ENCODE measurements around the gene GLYATL3. TPM values are rescaled to one million over a fixed set of nuclear protein-coding genes. Genes with fewer than 3 reads are reported as not detected.

Gene GLYATL3
- total and polyA plus RNA-seq, 4 donors = not detected

- ATAC-seq (ENCODE audit: low FRiP score) (no peak), DNase-seq (no peak)
- no peaks in the 10 kb centered on the region for H3K36me3 ChIP-seq (ENCODE audit: control insufficient read depth in 1 of 2, insufficient read depth in 2 of 2, low read length in 1 of 2)
- no peaks in the 10 kb centered on the region for H3K4me1 ChIP-seq (ENCODE audit: control insufficient read depth in 1 of 2, insufficient read depth in 2 of 2, low read length in 2 of 2)
- intact Hi-C loops (cut with DNase I) = no loop called here
- H3K9me3 ChIP-seq (ENCODE audit: control insufficient read depth, low read length) = no peaks in the 10 kb centered on the region
- peaks cover 0 to 1% of the 10 kb centered on the region in 2 donors for H3K27me3 ChIP-seq (ENCODE audit: control insufficient read depth in 1 of 2, insufficient read depth in 2 of 2, low read length in 1 of 2)
- H3K4me3 ChIP-seq (ENCODE audit: low read length in 2 of 2) = no peak overlapping the region
- H3K27ac ChIP-seq (ENCODE audit: low read depth in 1 of 2, low read length in 2 of 2) = no peak overlapping the region
Measured at GRCh38 chr6:49556429-49556837, 56.7 kb downstream of the GLYATL3 start.

- intact Hi-C loops (cut with DNase I) = no loop called here
- DNase-seq (no peak), ATAC-seq (ENCODE audit: low FRiP score) (no peak)
- Histone ChIP-seq H3K36me3 (ENCODE audit: control insufficient read depth in 1 of 2, insufficient read depth in 2 of 2, low read length in 1 of 2) (no peaks in the 10 kb centered on the region), H3K9me3 (ENCODE audit: control insufficient read depth, low read length) (no peaks in the 10 kb centered on the region), H3K4me3 (ENCODE audit: low read length in 2 of 2) (no peak overlapping the region), H3K27me3 (ENCODE audit: control insufficient read depth in 1 of 2, insufficient read depth in 2 of 2, low read length in 1 of 2) (peaks cover 0 to 1% of the 10 kb centered on the region in 2 donors), H3K27ac (ENCODE audit: low read depth in 1 of 2, low read length in 2 of 2) (no peak overlapping the region), H3K4me1 (ENCODE audit: control insufficient read depth in 1 of 2, insufficient read depth in 2 of 2, low read length in 2 of 2) (no peaks in the 10 kb centered on the region)
- WGBS, 2 donors = 86 to 88% methylated on average over 3 of the region's 3 CpGs
Measured at GRCh38 chr6:49557177-49557576, 57.5 kb downstream of the GLYATL3 start.

- Histone ChIP-seq H3K27ac (ENCODE audit: low read depth in 1 of 2, low read length in 2 of 2) (no peak overlapping the region), H3K9me3 (ENCODE audit: control insufficient read depth, low read length) (no peaks in the 10 kb centered on the region), H3K27me3 (ENCODE audit: control insufficient read depth in 1 of 2, insufficient read depth in 2 of 2, low read length in 1 of 2) (peaks cover 0 to 1% of the 10 kb centered on the region in 2 donors), H3K36me3 (ENCODE audit: control insufficient read depth in 1 of 2, insufficient read depth in 2 of 2, low read length in 1 of 2) (no peaks in the 10 kb centered on the region), H3K4me3 (ENCODE audit: low read length in 2 of 2) (no peak overlapping the region), H3K4me1 (ENCODE audit: control insufficient read depth in 1 of 2, insufficient read depth in 2 of 2, low read length in 2 of 2) (no peaks in the 10 kb centered on the region)
- ATAC-seq (ENCODE audit: low FRiP score) = no peak
- intact Hi-C loops (cut with DNase I) = no loop called here
- DNase-seq = no peak
Measured at GRCh38 chr6:49558238-49558637, 58.5 kb downstream of the GLYATL3 start.

- no peak for DNase-seq
- Histone ChIP-seq H3K27me3 (ENCODE audit: control insufficient read depth in 1 of 2, insufficient read depth in 2 of 2, low read length in 1 of 2) (peaks cover 0 to 1% of the 10 kb centered on the region in 2 donors), H3K27ac (ENCODE audit: low read depth in 1 of 2, low read length in 2 of 2) (no peak overlapping the region), H3K4me1 (ENCODE audit: control insufficient read depth in 1 of 2, insufficient read depth in 2 of 2, low read length in 2 of 2) (no peaks in the 10 kb centered on the region), H3K9me3 (ENCODE audit: control insufficient read depth, low read length) (no peaks in the 10 kb centered on the region), H3K36me3 (ENCODE audit: control insufficient read depth in 1 of 2, insufficient read depth in 2 of 2, low read length in 1 of 2) (no peaks in the 10 kb centered on the region), H3K4me3 (ENCODE audit: low read length in 2 of 2) (no peak overlapping the region)
- WGBS, 2 donors = 33 to 50% methylated on average over 5 of the region's 5 CpGs
- intact Hi-C loops (cut with DNase I) = no loop called here
- no peak for ATAC-seq (ENCODE audit: low FRiP score)
Measured at GRCh38 chr6:49563006-49563886, 63.5 kb downstream of the GLYATL3 start.

- ATAC-seq (ENCODE audit: low FRiP score) = no peak
- no peak overlapping the region for H3K27ac ChIP-seq (ENCODE audit: low read depth in 1 of 2, low read length in 2 of 2)
Measured at GRCh38 chr6:49564552-49564951, 64.8 kb downstream of the GLYATL3 start.

GRCh38 chr6:49565261-49565660 is 65.5 kb downstream of the GLYATL3 start:
- no peak for ATAC-seq (ENCODE audit: low FRiP score)
- Histone ChIP-seq H3K27me3 (ENCODE audit: control insufficient read depth in 1 of 2, insufficient read depth in 2 of 2, low read length in 1 of 2) (peaks cover 0 to 1% of the 10 kb centered on the region in 2 donors), H3K4me1 (ENCODE audit: control insufficient read depth in 1 of 2, insufficient read depth in 2 of 2, low read length in 2 of 2) (peaks cover 0 to 2% of the 10 kb centered on the region in 2 donors), H3K9me3 (ENCODE audit: control insufficient read depth, low read length) (no peaks in the 10 kb centered on the region), H3K4me3 (ENCODE audit: low read length in 2 of 2) (no peak overlapping the region), H3K36me3 (ENCODE audit: control insufficient read depth in 1 of 2, insufficient read depth in 2 of 2, low read length in 1 of 2) (no peaks in the 10 kb centered on the region), H3K27ac (ENCODE audit: low read depth in 1 of 2, low read length in 2 of 2) (no peak overlapping the region)
- DNase-seq = no peak
- WGBS, 2 donors = 34 to 45% methylated on average over 2 of the region's 2 CpGs
- intact Hi-C loops (cut with DNase I) = no loop called here

More at GRCh38 chr6:49564552-49564951, 64.8 kb downstream of the GLYATL3 start:
- peaks cover 0 to 1% of the 10 kb centered on the region in 2 donors for H3K27me3 ChIP-seq (ENCODE audit: control insufficient read depth in 1 of 2, insufficient read depth in 2 of 2, low read length in 1 of 2)
- no peak overlapping the region for H3K4me3 ChIP-seq (ENCODE audit: low read length in 2 of 2)
- 67 to 70% methylated on average over 1 of the region's 1 CpG for WGBS, 2 donors
- H3K9me3 ChIP-seq (ENCODE audit: control insufficient read depth, low read length) = no peaks in the 10 kb centered on the region
- H3K36me3 ChIP-seq (ENCODE audit: control insufficient read depth in 1 of 2, insufficient read depth in 2 of 2, low read length in 1 of 2) = no peaks in the 10 kb centered on the region
- no peak for DNase-seq
- H3K4me1 ChIP-seq (ENCODE audit: control insufficient read depth in 1 of 2, insufficient read depth in 2 of 2, low read length in 2 of 2) = no peaks in the 10 kb centered on the region
- intact Hi-C loops (cut with DNase I) = no loop called here

- no peak overlapping the region for H3K27ac ChIP-seq (ENCODE audit: low read depth in 1 of 2, low read length in 2 of 2)
- WGBS, 2 donors = 78 to 80% methylated on average over 10 of the region's 10 CpGs
- no peak for ATAC-seq (ENCODE audit: low FRiP score)
- DNase-seq = no peak
- H3K4me1 ChIP-seq (ENCODE audit: control insufficient read depth in 1 of 2, insufficient read depth in 2 of 2, low read length in 2 of 2) = peaks cover 0 to 3% of the 10 kb centered on the region in 2 donors
- no peaks in the 10 kb centered on the region for H3K9me3 ChIP-seq (ENCODE audit: control insufficient read depth, low read length)
- H3K36me3 ChIP-seq (ENCODE audit: control insufficient read depth in 1 of 2, insufficient read depth in 2 of 2, low read length in 1 of 2) = no peaks in the 10 kb centered on the region
- peaks cover 0 to 1% of the 10 kb centered on the region in 2 donors for H3K27me3 ChIP-seq (ENCODE audit: control insufficient read depth in 1 of 2, insufficient read depth in 2 of 2, low read length in 1 of 2)
- no peak overlapping the region for H3K4me3 ChIP-seq (ENCODE audit: low read length in 2 of 2)
- intact Hi-C loops (cut with DNase I) = no loop called here
Measured at GRCh38 chr6:49565855-49566254, 66.1 kb downstream of the GLYATL3 start.

- Histone ChIP-seq H3K9me3 (ENCODE audit: control insufficient read depth, low read length) (no peaks in the 10 kb centered on the region), H3K27me3 (ENCODE audit: control insufficient read depth in 1 of 2, insufficient read depth in 2 of 2, low read length in 1 of 2) (no peaks in the 10 kb centered on the region), H3K36me3 (ENCODE audit: control insufficient read depth in 1 of 2, insufficient read depth in 2 of 2, low read length in 1 of 2) (no peaks in the 10 kb centered on the region), H3K4me3 (ENCODE audit: low read length in 2 of 2) (no peak overlapping the region), H3K4me1 (ENCODE audit: control insufficient read depth in 1 of 2, insufficient read depth in 2 of 2, low read length in 2 of 2) (peaks cover 0 to 3% of the 10 kb centered on the region in 2 donors), H3K27ac (ENCODE audit: low read depth in 1 of 2, low read length in 2 of 2) (no peak overlapping the region)
- WGBS, 2 donors = 4 to 17% methylated on average over 6 of the region's 6 CpGs
- DNase-seq (no peak), ATAC-seq (ENCODE audit: low FRiP score) (no peak)
- intact Hi-C loops (cut with DNase I) = no loop called here
Measured at GRCh38 chr6:49570474-49571079, 70.9 kb downstream of the GLYATL3 start.

- Histone ChIP-seq H3K36me3 (ENCODE audit: control insufficient read depth in 1 of 2, insufficient read depth in 2 of 2, low read length in 1 of 2) (no peaks in the 10 kb centered on the region), H3K4me3 (ENCODE audit: low read length in 2 of 2) (no peak overlapping the region), H3K9me3 (ENCODE audit: control insufficient read depth, low read length) (no peaks in the 10 kb centered on the region), H3K4me1 (ENCODE audit: control insufficient read depth in 1 of 2, insufficient read depth in 2 of 2, low read length in 2 of 2) (no peaks in the 10 kb centered on the region), H3K27me3 (ENCODE audit: control insufficient read depth in 1 of 2, insufficient read depth in 2 of 2, low read length in 1 of 2) (no peaks in the 10 kb centered on the region), H3K27ac (ENCODE audit: low read depth in 1 of 2, low read length in 2 of 2) (no peak overlapping the region)
- WGBS, 2 donors = 88 to 92% methylated on average over 1 of the region's 1 CpG
- DNase-seq (no peak), ATAC-seq (ENCODE audit: low FRiP score) (no peak)
- intact Hi-C loops (cut with DNase I) = no loop called here
Measured at GRCh38 chr6:49576618-49577017, 76.9 kb downstream of the GLYATL3 start.
